CMK (cell line): ENCODE measurements around the gene KBTBD12.
"Not testable (repeated sequence)": the region's sequence is repeated elsewhere in the genome, so short reads cannot be mapped to it uniquely, and the experiment has no call there.

ENCODE experiments used
- DNase-seq: peaks from one replicate; pipeline ENCODE4 v3.0.0-alpha.2; 2010; ENCODE audit warnings: low read depth

The KBTBD12 gene

GRCh38 chr3:127915115-127915936 is at the start of gene KBTBD12:
KBTBD12 (plus strand) TSS chr3:127915232; CDS start chr3:127923062, 7,830 bp downstream.
- no peak for DNase-seq

- DNase-seq: no peak
Measured at GRCh38 chr3:127865941-127866340, 49.1 kb upstream of the KBTBD12 start.

GRCh38 chr3:127867412-127867811 is 47.6 kb upstream of the KBTBD12 start:
- no peak for DNase-seq

GRCh38 chr3:127867986-127868385 is 47.0 kb upstream of the KBTBD12 start:
- DNase-seq: no peak

- no peak for DNase-seq
Measured at GRCh38 chr3:127870156-127870555, 44.9 kb upstream of the KBTBD12 start.

GRCh38 chr3:127874097-127874496 is 40.9 kb upstream of the KBTBD12 start:
- DNase-seq: not testable (repeated sequence)

GRCh38 chr3:127881586-127881985 is 33.4 kb upstream of the KBTBD12 start:
- no peak for DNase-seq

- DNase-seq: no peak
Measured at GRCh38 chr3:127884041-127884440, 31.0 kb upstream of the KBTBD12 start.

GRCh38 chr3:127886231-127886955 is 28.6 kb upstream of the KBTBD12 start:
- DNase-seq: peak; percentile 55

- DNase-seq: no peak
Measured at GRCh38 chr3:127886956-127887231, 28.1 kb upstream of the KBTBD12 start.

GRCh38 chr3:127887321-127887720 is 27.7 kb upstream of the KBTBD12 start:
- DNase-seq: peak; percentile 66

GRCh38 chr3:127888156-127888555 is 26.9 kb upstream of the KBTBD12 start:
- no peak for DNase-seq

- no peak for DNase-seq
Measured at GRCh38 chr3:127888564-127889107, 26.4 kb upstream of the KBTBD12 start.

GRCh38 chr3:127889461-127889863 is 25.6 kb upstream of the KBTBD12 start:
- no peak for DNase-seq

- DNase-seq: no peak
Measured at GRCh38 chr3:127889976-127890650, 24.9 kb upstream of the KBTBD12 start.

- not testable (repeated sequence) for DNase-seq
Measured at GRCh38 chr3:127890651-127891290, 24.3 kb upstream of the KBTBD12 start.

- no peak for DNase-seq
Measured at GRCh38 chr3:127894481-127894880, 20.6 kb upstream of the KBTBD12 start.

- DNase-seq: no peak
Measured at GRCh38 chr3:127899200-127899599, 15.8 kb upstream of the KBTBD12 start.

GRCh38 chr3:127899766-127900165 is 15.3 kb upstream of the KBTBD12 start:
- no peak for DNase-seq

- DNase-seq: no peak
Measured at GRCh38 chr3:127900536-127900935, 14.5 kb upstream of the KBTBD12 start.

- DNase-seq: no peak
Measured at GRCh38 chr3:127902486-127902885, 12.5 kb upstream of the KBTBD12 start.
